ACHN (cell line): Measurements from ENCODE around the gene RBP4.

Experiments
- DNase-seq: peaks from one replicate; pipeline ENCODE4 v3.0.0-alpha.2; 2015
- in situ Hi-C: cut with HindIII; loops from 2 replicates; pipeline ENCODE4 v1.10.0; 2017; ENCODE audit warnings: low sequenced_read_pairs, low pct_ligation_motif_present, low pct_unique_long_range_greater_than_20kb

RBP4 gene

DNA sequence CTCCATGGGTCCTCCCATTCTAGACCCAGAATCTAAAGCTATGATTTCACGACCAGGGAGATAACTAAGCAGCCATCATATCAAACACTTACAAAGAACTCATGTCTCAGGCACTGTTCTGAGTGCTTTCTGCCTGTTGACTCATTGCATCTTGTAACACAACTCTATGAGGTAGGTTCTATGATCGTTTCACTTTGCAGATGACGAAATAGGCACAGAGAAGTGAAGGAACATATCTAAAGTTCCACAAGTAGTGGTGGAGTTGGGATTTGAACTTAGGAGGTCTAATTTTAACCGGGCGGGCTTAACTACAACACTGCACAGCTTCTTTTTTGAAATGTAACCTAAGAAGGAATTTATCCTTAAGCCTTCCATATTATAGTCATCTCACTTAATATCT, 2.9 kb downstream of the RBP4 start:
- in situ Hi-C loops = no loop called here
- DNase-seq = no peak

DNA sequence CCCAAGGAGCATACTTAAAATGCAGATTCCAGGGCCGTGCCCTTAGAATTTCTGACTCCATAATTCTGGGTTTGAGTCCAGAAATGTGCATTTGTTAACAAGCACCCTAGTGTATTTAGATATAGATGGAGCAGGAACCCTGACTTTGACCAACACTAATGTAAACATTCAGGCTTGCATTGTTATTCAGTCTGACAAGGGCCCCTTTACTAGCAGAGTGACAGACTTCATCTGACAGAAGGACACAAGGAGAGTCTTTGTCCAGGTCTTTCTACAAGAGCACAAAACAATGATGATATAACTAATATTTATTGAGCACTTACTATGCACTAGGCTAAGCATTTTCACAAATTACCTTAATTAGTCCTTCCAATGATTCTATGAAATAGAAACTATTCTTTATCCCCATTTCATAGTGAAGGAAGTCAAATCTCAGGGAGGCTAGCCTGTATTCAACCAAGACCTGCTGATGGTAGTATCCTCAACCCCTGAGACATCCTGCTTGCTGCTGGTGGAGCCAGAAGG, 3.9 kb downstream of the RBP4 start:
- in situ Hi-C loops = no loop called here
- no peak for DNase-seq

DNA sequence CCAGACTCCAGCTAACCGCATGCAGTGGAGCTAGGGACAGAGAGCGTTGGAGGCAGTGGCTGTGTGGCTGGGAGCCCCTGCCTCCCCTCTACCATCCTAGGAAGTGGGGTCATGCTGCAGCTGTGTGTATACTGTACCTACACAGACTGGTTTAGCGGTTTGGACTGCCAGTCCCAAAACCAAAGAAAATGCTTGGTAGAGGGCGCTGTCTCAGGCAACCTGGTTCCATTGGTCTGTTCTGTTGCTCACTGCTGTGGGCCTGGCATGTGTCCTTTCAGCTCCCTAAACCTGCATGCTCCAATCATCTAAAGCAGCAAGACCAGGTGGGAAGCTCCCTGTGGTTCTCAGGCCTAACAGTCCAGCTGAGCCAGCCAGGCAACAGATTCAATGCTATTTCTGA, 4.5 kb downstream of the RBP4 start:
- no peak for DNase-seq
- in situ Hi-C loops = no loop called here

DNA sequence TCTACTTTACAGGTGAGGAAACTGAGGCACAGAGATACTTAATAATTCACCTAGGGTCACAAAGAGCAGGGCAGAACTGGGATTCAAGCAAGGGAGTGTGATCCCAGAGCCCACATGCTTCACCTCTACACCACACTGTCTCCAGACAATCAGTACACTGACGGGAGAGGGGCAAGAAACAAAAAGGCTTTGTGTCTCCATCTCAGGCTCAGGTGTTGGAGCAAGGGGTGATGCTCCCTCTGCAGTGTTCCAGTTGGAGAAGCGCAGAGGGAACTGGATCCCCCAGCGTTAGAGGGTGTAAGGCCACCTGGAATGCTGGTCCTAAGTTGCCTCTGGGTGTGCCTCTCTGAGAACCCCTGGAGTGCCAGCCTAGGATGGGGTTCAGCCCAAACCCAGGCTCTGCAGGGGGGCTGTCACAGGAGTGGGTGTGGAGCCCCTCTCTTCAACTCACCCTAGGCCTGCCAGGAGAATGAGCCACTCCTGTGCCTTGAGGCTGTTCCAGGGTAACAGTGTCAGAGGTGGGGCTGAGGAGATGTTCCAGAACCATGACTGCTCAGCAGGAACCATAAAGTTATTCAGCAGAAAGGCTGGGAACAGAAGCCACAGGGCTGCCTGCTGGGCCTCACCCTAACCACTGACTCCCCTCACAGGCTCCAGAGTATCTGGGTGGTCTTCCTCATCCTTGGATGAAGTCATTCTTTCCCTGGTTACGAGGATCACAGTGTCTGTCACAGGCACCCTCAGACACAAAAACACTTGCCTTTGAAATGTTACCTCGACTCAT, 5.5 kb downstream of the RBP4 start:
- no peak for DNase-seq
- in situ Hi-C loops = no loop called here

DNA sequence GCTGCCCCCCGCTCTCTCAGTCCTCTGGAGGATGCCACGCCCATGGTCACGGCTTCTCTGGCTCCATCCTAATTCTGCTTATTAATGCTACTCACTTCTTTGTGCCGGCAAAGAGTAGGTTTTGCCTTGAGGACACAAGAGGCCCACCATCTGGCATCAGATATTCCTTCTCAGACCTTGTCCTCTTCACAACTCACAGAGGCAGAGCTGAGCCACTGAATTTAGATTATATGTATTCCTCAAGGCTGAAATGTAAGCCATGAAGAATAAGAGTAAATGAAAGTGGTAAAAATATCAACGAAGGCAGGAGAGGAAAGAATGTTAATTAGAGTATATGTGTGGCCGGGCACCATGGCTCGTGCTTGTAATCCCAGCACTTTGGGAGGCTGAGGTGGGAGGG, 6.5 kb downstream of the RBP4 start:
- in situ Hi-C loops = no loop called here
- DNase-seq = no peak

DNA sequence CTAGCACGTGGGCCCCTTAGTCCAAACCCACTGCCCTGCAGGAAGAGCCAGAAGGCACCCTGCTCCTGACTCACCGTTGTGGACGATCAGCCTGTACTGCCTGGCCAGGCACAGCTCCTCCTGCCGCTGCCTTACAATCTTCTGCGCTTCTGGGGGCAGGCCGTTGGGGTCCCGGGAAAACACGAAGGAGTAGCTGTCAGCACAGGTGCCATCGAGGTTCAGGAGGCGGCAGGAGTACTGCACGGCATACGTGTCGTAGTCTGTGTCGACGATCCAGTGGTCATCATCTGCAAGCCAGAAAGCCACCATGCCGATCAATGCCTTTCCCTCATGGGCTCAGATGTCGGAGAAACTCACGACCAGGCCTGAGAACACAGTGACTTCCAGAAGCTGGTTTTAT, 7.3 kb downstream of the RBP4 start:
- in situ Hi-C loops = no loop called here
- no peak for DNase-seq

DNA sequence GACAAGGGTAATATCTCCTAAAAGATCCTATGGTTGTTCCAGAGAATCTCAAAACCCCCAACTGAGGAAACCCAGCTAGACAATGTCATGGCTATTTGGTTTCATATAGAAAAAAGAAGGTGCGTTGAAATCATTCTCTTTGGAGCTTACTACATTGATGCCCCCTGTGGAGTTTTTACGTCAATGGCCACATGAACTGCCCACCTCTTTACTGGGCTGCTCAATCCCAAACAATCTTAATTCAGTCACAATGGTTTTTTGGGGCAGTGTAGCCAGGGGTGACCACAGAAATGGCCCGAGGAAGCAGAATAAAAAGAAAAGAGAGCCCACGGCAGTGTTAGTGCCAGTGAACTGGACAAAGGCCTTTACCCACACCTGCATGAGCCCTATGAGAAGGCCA, 7.8 kb downstream of the RBP4 start:
- in situ Hi-C loops = no loop called here

DNA sequence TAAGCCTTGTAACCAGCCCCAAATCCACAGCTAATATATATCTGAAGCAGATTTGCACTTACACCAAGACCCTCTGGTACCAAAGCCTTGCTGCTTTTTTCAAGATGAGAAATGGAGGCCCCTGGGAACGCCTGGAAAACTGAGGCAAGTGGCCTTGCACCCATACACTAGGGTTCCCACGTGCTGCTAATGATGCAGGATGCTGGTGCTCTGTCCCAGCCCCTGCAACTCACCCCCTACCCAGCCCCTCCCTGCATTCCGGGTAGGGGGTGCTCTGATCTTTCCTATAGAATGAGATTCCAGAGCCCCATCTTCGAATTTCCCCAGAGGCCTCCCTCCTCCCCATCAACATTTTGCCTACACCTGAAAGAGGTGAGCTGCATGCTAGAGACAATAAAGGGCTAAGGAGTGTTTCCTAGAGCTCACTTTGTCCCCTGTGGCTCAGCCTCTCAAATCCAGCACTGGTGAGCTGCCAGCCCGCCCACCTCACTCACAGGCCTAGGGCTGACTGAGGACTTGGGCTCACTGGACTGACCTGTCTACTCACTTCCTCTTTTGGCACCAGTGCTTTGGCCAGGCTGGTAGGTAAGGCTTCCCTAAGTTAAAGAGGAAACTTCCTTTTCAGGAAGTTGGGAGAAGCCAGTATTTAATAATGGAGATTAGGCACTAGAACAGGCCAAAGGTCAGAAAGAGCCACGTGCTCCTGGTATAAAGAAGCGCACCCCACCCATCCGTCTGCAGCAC, 9.8 kb downstream of the RBP4 start:
- DNase-seq = no peak
- in situ Hi-C loops = no loop called here

More for the DNA sequence above, 7.8 kb downstream of the RBP4 start:
- DNase-seq = no peak

DNA sequence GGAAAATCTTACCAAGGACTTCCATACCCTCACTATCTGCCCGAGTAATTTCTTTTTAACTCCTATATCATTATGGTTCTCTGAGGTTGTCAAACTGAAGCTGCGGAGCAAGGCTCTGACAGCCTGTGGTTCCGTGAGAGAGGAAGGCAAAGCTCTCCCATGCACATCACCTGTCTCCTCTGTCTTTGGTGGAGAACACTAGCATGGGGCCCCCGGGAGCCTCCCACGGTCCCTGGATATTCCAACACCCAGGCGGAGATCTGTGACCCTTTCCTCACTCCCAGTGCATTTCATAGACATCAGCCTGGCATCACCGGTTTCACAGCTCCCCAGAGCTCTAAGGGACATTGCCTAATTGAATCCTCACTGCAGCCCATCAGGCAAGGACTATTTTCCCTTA, 10.4 kb downstream of the RBP4 start:
- in situ Hi-C loops = no loop called here
- DNase-seq = no peak

DNA sequence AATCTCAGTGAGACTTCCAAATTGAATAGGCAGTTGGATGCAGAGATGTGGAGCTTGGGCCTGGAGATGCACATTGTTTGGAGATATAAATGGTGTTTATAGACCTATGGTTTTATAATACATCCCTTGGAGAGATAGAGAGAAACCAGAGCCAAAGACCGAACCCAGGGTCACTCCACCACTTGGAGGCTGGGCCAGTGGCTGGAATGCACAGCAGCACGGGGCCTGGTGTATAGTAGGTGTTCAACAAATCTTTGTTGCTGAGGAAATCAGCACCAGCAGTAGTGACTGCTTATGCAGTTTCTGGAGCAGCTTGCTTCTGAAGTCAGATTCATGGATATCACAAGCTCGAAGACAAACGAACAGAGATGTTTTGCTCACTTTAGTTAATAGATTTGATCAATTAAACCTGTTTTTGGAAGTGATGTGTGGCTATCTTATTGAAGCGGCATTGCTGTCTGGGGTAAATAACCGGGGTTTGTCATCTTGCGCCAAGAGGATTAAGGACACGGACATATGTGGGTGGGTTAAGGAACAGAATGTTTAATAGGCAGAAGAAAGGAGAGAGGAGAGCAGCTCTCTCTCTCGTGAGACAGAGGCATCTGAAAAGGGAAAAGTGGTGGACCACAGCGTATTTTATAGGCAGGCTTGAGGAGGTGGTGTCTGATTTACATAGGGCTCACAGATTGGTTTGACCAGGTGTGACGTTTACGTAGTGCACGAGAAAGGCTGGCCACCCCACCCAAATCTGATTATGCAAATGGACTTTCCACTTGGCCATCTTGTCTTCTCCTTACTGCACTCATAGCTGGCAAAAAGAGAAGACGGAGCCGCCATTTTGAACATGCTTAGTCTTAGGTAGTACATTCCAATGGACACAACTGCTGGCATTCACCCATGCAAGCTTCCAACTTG, 11.1 kb downstream of the RBP4 start:
- DNase-seq = no peak
- in situ Hi-C loops = no loop called here

DNA sequence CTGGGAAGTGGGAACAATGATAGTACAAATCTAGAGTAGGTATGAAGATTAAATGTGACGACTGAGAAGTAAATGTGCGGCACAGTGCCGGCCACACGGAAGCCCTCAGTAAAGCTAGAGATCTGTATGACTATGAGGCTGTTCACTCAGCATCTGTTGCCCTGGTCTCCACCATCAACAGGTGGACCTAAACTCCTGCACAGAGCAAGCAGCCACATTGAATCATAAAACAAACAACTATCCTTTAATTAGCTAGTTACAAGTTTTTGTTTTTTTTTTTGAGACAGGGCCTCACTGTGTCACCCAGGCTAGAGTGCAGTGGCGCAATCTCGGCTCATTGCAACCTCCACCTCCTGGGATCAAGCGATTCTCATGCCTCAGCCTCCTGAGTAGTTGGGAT, 16.6 kb downstream of the RBP4 start:
- DNase-seq = no peak
- in situ Hi-C loops = no loop called here

DNA sequence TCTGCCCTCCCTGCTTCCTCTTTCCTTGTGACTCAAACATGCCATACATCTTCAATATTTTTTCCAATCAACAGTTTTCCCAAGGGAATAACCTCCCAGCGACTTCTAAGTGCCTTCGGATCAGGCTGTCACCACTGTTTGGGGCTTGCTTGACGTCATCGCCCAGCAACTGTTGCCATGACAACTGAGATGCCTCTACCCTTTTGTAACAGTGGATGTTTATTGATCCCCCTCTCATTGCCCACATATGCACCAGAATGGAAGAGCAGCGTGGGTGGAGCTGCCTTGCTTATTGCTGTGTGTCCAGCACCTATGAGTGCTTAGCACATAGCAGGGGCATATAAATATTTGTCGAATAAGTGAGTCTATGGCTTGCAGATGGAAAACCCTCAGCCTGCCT, 20.2 kb downstream of the RBP4 start:
- in situ Hi-C loops = no loop called here
- no peak for DNase-seq

DNA sequence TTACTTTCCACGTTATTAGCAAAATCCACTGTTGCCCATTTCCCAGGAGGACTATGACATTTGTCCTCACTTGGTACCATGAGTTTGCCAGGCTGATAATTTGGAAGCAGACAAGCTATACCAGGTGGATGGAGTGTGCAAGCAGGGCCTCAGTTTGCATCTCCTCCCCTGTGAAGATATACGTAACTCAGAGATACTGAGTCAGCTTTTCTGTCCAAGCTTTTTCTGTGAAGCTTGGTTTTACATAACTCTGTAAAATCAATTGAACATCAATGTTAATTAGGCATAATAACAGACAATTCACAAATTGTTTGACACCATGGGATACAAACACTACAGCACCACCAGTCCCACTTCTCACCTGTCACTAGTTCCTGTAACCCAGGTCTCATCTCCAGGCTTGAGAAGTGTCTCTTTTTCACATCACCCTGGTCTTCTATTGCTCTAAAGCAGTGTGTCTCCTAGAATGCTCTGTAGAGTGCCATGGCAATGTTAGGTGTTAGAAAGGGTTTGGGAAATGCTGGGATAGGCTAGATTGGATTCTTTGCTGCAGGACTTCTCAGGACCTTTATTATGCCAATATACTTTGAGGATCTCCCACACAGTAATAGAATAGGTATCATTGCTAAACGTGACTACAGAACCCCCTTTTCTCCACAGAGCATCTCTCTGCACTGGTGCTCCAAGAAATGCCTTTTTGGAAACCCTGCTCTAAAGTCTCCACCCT, 20.9 kb downstream of the RBP4 start:
- in situ Hi-C loops = no loop called here
- no peak for DNase-seq

DNA sequence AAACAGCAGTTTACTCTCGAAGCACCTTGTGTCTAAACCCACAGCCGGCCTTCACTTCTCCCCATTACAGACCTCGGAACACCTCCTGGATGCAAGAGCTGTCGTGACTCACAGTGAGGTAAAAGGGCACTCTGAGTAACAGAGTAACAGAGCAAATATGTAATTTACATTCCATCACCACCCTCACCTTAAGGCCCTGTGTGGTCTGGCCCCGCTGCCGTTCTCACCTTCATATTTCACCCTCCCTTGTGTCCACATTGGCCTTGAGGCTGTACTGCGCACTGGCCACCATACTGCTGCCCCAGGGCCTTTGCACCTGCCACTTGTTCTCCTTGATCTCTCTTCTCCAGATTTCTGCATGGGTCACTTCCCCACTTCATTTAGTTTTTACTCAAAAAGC, 21.9 kb downstream of the RBP4 start:
- in situ Hi-C loops = no loop called here
- DNase-seq = peak; percentile 41

DNA sequence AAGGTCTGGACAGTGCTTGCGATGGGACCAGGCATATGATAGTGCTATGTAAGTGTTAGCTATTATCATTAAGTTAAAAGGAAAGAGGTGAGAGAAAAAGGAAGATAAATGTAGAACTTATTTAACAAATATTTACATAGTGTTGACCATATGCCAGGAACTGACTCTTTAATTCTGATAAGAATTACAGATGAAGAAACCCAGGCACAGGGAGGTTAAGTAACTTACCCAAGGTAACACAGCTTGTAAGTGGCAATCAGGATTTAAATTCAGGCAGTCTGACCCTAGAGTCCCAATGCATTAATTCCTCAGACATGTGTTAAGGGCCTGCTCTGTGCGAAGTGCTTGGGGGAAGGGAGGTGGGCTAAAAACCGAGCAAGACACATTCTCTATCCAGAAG, 23.5 kb downstream of the RBP4 start:
- no peak for DNase-seq
- in situ Hi-C loops = no loop called here

DNA sequence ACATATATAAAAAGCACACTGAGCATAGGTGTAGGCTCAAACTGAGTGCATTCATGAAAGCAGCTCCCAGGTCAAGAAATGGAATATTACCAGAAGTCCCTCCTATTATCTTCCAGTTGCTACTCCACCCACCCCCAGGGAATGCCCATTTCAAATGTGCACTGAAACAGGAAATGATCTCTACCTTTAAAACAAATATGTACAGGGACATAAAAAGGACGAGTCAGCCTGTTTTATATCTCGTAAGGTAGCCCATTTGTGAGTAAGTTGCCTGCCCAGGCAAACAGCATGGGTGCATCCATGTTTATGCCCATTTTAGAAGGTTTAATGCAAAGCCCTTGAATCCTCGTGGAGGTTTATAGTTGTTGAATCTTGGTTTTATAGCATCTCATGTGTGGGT, 24.1 kb downstream of the RBP4 start:
- no peak for DNase-seq
- in situ Hi-C loops = no loop called here

DNA sequence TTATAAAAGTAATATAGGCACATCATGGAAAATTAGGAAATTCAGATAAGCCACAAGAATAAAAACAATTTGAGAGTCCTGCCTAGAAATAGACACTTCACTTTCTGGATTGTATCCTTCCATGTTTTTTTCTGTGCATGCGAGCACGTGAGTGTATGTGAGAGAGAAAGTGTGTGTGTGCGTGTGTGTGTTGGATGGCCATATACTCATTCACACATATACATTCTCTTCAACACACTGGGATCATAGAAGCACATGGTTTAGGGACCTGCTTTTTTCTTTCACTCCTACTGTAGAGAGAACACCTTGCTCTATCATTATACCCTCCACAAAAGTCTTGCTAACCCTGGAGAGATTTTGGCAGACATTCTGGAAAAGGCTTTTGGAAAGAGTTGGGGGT, 27.1 kb downstream of the RBP4 start:
- no peak for DNase-seq
- in situ Hi-C loops = loop anchor here (25.0 kb wide), 1 partner anchor 88 kb away; no protein-coding TSS in a partner anchor
